K562 (cell line): ENCODE measurements around the gene UNC13A. TPM values are rescaled to one million over a fixed set of nuclear protein-coding genes. Genes with fewer than 3 reads are reported as not detected.

ENCODE experiments used
- ATAC-seq: fragments of 200-7000 bp; cut with Tn5 transposase; 3 replicates; pipeline ENCODE4 v1.9.1; 2020; ENCODE audit warnings: moderate library complexity
- BruUV-seq: library from RNA; stranded (reverse); fragments of 400-500 nt; replicated peaks from 2 replicates; lab custom pipeline; 2021; lab: Mats Ljungman, UMichigan
- CTCF ChIA-PET: fragments of 300-600 bp; formaldehyde crosslinking; extraction: SDS; loops from one replicate; lab custom pipeline; 2021; ENCODE audit warnings: low intra/inter-chr PET ratio; lab: Yijun Ruan, JAX
- POLR2A ChIA-PET: fragments of 300-600, 350-650 bp; sonication (Branson Sonifier 250); formaldehyde crosslinking; extraction: SDS; loops from one replicate; lab custom pipeline; 2021; ENCODE audit warnings: antibody characterized with exemption, inconsistent platforms; lab: Yijun Ruan, JAX
- DNase-seq, 4 experiments: peaks; one replicate each; pipeline versions ENCODE4 v3.0.0 to v3.0.0-alpha.2; 2011 to 2018; ENCODE audit warnings: low spot score in 3 of 4, mixed read lengths in 3 of 4; ENCODE audit errors: extremely low read depth in 1 of 4
- FAIRE-seq: peaks from 2 replicates; lab custom pipeline; 2011; peaks lifted over from hg19 to GRCh38; lab: Jason Lieb, UNC
- H2AFZ ChIP-seq: 2 replicates; pipeline ENCODE4 v1.6.0; 2011; ENCODE audit warnings: low read depth, low read length, control low read depth, inconsistent platforms
- H3K27ac ChIP-seq: fragments of 200-600 bp; 3 replicates; pipeline ENCODE4 v1.8.0; 2011; ENCODE audit warnings: low read depth, mild to moderate bottlenecking, control low read depth, inconsistent platforms, low read length, moderate library complexity, mixed read lengths; ENCODE audit errors: extremely low read depth
- H3K27me3 ChIP-seq, 2 experiments: fragments of 300-600 bp in 1 of 2; 2 replicates in 1 of 2; 3 replicates in 1 of 2; pipeline versions ENCODE4 v1.6.0 to v1.8.0; 2011; ENCODE audit warnings: inconsistent platforms in 2 of 2, low read length in 2 of 2, mild to moderate bottlenecking in 1 of 2, mixed read lengths in 1 of 2, moderate library complexity in 1 of 2; ENCODE audit not compliant: control insufficient read depth in 2 of 2, insufficient read depth in 2 of 2
- H3K36me3 ChIP-seq: fragments of 300-600 bp; 3 replicates; pipeline ENCODE4 v1.8.0; 2011; ENCODE audit warnings: mild to moderate bottlenecking, low read length, inconsistent platforms; ENCODE audit not compliant: control insufficient read depth, insufficient read depth
- H3K4me1 ChIP-seq, 2 experiments: fragments of 200-600 bp in 1 of 2; replicated peaks in 1 of 2; 2 replicates in 1 of 2; 3 replicates in 1 of 2; pipeline versions ENCODE4 v1.5.1 to v1.8.0; 2011; ENCODE audit warnings: inconsistent platforms in 2 of 2, low read length in 2 of 2, mild to moderate bottlenecking in 1 of 2, mixed read lengths in 1 of 2, moderate library complexity in 1 of 2; ENCODE audit not compliant: control insufficient read depth in 2 of 2, insufficient read depth in 2 of 2
- H3K4me2 ChIP-seq: 2 replicates; pipeline ENCODE4 v1.6.1; 2011; ENCODE audit warnings: low read length, control low read depth, inconsistent platforms, mixed read lengths; ENCODE audit not compliant: insufficient read depth
- H3K4me3 ChIP-seq: fragments of 200-600 bp; sonication (generic), shearing (Covaris generic); 2 replicates; pipeline ENCODE4 v1.5.1; 2016; ENCODE audit warnings: control low read depth, inconsistent platforms
- H3K79me2 ChIP-seq: fragments of 200-600 bp; 3 replicates; pipeline ENCODE4 v1.8.0; 2011; ENCODE audit warnings: low read length, inconsistent platforms; ENCODE audit not compliant: control insufficient read depth, insufficient read depth
- H3K9ac ChIP-seq, 2 experiments: 2 replicates each; pipeline versions ENCODE4 v1.6.0 to v1.6.1; 2011; ENCODE audit warnings: low read depth in 2 of 2, low read length in 2 of 2, control low read depth in 1 of 2, inconsistent platforms in 1 of 2, mild to moderate bottlenecking in 1 of 2, mixed read lengths in 1 of 2; ENCODE audit not compliant: insufficient read depth in 1 of 2
- H3K9me1 ChIP-seq: one replicate; pipeline ENCODE4 v1.6.0; 2011; ENCODE audit warnings: inconsistent platforms, mild to moderate bottlenecking, low read length, moderate library complexity; ENCODE audit not compliant: control insufficient read depth, insufficient read depth
- H3K9me3 ChIP-seq: replicated peaks from 2 replicates; pipeline ENCODE4 v1.5.1; 2011; ENCODE audit warnings: low read depth, low read length, inconsistent platforms; ENCODE audit not compliant: control insufficient read depth, insufficient read depth
- H4K20me1 ChIP-seq: replicated peaks from 2 replicates; pipeline ENCODE4 v1.6.1; 2011; ENCODE audit warnings: low read length, inconsistent platforms, mixed read lengths; ENCODE audit not compliant: control insufficient read depth, insufficient read depth
- FUS ChIP-seq: fragments of 200-400 bp; formaldehyde crosslinking; optimal IDR thresholded peaks from 2 replicates; pipeline ENCODE3; 2017; ENCODE audit warnings: low read depth, low read length
- HDGF ChIP-seq: fragments of 450-650 bp; IDR thresholded peaks from 2 replicates; pipeline ENCODE4 v1.6.1; 2016
- NFYB ChIP-seq: IDR thresholded peaks from 2 replicates; pipeline ENCODE4 v1.6.1; 2011; ENCODE audit warnings: mild to moderate bottlenecking, moderate library complexity; ENCODE audit not compliant: insufficient read length; ENCODE audit errors: extremely low read depth
- RBM14 ChIP-seq: fragments of 200-400 bp; formaldehyde crosslinking; IDR thresholded peaks from 2 replicates; pipeline ENCODE4 v1.6.1; 2018; ENCODE audit warnings: low read depth, mild to moderate bottlenecking, low read length, moderate library complexity, borderline replicate concordance; ENCODE audit not compliant: insufficient read depth
- RFX5 ChIP-seq: IDR thresholded peaks from 2 replicates; pipeline ENCODE4 v1.6.1; 2011; ENCODE audit warnings: low read depth, mild to moderate bottlenecking, improper control_type of control experiment, low read length
- ZNF184 ChIP-seq: sonication (generic); formaldehyde crosslinking; IDR thresholded peaks from 2 replicates; pipeline ENCODE4 v1.5.0; 2020; ENCODE audit warnings: missing genetic modification reagents
- ZNF512 ChIP-seq: IDR thresholded peaks from 2 replicates; pipeline ENCODE4 v1.6.1; 2016; ENCODE audit warnings: missing genetic modification characterization, missing compliant biosample characterization
- WGBS: fragments of 100-300 bp; shearing (Covaris generic); methylation state at CpG from one replicate; pipeline ENCODE4 v1.1.6; 2016; ENCODE audit warnings: low coverage, mixed read lengths; ENCODE audit not compliant: insufficient coverage; ENCODE audit errors: missing lambda C conversion rate; 5-methylcytosine and 5-hydroxymethylcytosine counted together
- in situ Hi-C: fragments of 300-500 bp; cut with MboI; formaldehyde crosslinking; loops from 4 replicates; pipeline ENCODE4 v1.15.0; 2018; ENCODE audit warnings: inconsistent platforms, mixed read lengths
- intact Hi-C: fragments of 100-400 bp; cut with micrococcal nuclease; formaldehyde crosslinking; loops from 2 replicates; pipeline ENCODE4 v1.14.2; 2022
- polyA plus RNA-seq, 8 experiments: library from polyadenylated mRNA; depleted of rRNA in 4 of 8; stranded (reverse) in 5 of 8; unstranded in 3 of 8; fragments of >200 nt; fragmentation: Nextera tagmentation in 2 of 8; fragmentation: Illumina TruSeq in 1 of 8; extraction: Ambion mirVana in 2 of 8; extraction: Trizol in 1 of 8; gene quantifications; 2 replicates each; pipeline versions ENCODE4 v1.2.1 to v1.2.3, GENCODE V29; 2011 to 2014; ENCODE audit warnings: inconsistent platforms in 1 of 8, missing spikeins in 1 of 8
- total RNA-seq, 7 experiments: library from RNA; depleted of rRNA in 6 of 7; stranded (reverse); fragments of >200 nt in 6 of 7; fragmentation: Illumina TruSeq in 2 of 7; extraction: Trizol in 2 of 7; gene quantifications; 2 replicates each; pipeline versions ENCODE4 v1.2.1 to v1.2.3, GENCODE V29; 2011 to 2021; ENCODE audit warnings: low replicate concordance in 1 of 7

Gene UNC13A
- total and polyA plus RNA-seq, 9 of the 15 experiments (the other 6 are each of a cell fraction or from before 2014, with no cell fraction given) = 0.03 to 1.0 (median 0.25) TPM

DNA sequence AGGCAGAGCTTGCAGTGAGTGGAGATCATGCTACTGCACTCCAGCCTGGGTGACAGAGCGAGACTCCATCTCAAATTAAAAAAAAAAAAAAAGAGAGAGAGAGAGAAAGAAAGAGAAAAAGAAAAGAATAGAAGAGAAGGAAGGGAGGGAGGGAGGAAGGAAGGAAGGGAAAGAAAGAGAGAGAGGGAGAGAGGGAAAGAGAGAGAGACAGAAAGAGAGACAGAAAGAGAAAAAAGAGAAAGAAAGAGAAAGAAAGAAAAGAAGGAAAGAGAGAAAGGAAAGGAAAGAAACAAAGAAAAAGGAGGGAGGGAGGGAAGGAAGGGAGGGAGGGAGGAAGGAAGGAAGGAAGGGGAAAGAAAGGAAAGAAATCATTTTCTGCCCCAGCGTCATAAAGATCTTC lies 7.0 kb upstream of the UNC13A start:
- no peaks in the 10 kb centered on the region for H3K9me1 ChIP-seq
- CTCF ChIA-PET = no interaction called here
- peaks cover 17 to 37% of the 10 kb centered on the region in 2 experiments for H3K27me3 ChIP-seq
- no peaks in the 10 kb centered on the region for H3K79me2 ChIP-seq
- no peak overlapping the region for H3K4me2 ChIP-seq
- no peak for DNase-seq
- 0% methylated on average over 1 of the region's 2 CpGs for WGBS
- TF ChIP-seq NFYB = no peak
- peak; percentile 69 for TF ChIP-seq ZNF512 (tag)
- TF ChIP-seq FUS = no peak
- no peak for TF ChIP-seq RFX5
- TF ChIP-seq ZNF184 (CRISPR knock-in tag) = no peak
- no peak for TF ChIP-seq HDGF
- TF ChIP-seq RBM14 = no peak
- TF ChIP-seq, all 486 proteins: peak for 1
- no peak for ATAC-seq
- no TSS peak for BruUV-seq
- no peak overlapping the region for H2AFZ ChIP-seq
- no peaks in the 10 kb centered on the region for H3K36me3 ChIP-seq
- H4K20me1 ChIP-seq = no peaks in the 10 kb centered on the region
- intact Hi-C loops = no loop called here
- no peak overlapping the region for H3K27ac ChIP-seq
- no peak for FAIRE-seq
- POLR2A ChIA-PET = no interaction called here
- in situ Hi-C loops = no loop called here
- H3K4me1 ChIP-seq = no peaks in the 10 kb centered on the region; a peak in 1 of 5 replicates
- no peaks in the 10 kb centered on the region for H3K9me3 ChIP-seq
- H3K4me3 ChIP-seq = no peak overlapping the region
- H3K9ac ChIP-seq = no peak overlapping the region
